Measurements from ENCODE around the gene MYO15B. TPM values are rescaled to one million over a fixed set of nuclear protein-coding genes. Genes with fewer than 3 reads are reported as not detected.

Gene MYO15B
- total and polyA plus RNA-seq, 2 of the 4 experiments (the other 2 are of a cell fraction), result 0.18 to 0.65 TPM

GRCh38 chr17:75624021-75624420 is 36.4 kb downstream of the MYO15B start:
- 74% methylated on average over 4 of the region's 12 CpGs; no CpG with 5 or more reads in 1 of the 2 experiments for WGBS, 2 experiments (ENCODE audit: extremely low coverage in 2 of 2, insufficient read length in 1 of 2)
- Histone ChIP-seq H3K4me3 (ENCODE audit: insufficient read depth, low read depth, low read length) (no peak overlapping the region), H3K23ac (ENCODE audit: low read depth, low read length) (no peak overlapping the region), H3K4ac (ENCODE audit: low read depth, low read length) (no peak overlapping the region), H3K4me1 (ENCODE audit: control insufficient read depth, insufficient read depth, low read length) (peaks cover 5% of the 10 kb centered on the region; the same call in 1 of the 2 replicates), H3K14ac (replicated peaks; ENCODE audit: low read depth, low read length) (no peak overlapping the region), H2BK5ac (ENCODE audit: low read depth, low read length, poor library complexity, severe bottlenecking) (no peak overlapping the region), H3K9ac (ENCODE audit: low read depth, low read length) (no peak overlapping the region), H2AFZ (replicated peaks; ENCODE audit: low read length, poor library complexity) (no peak overlapping the region), H3K27me3 (ENCODE audit: control insufficient read depth, insufficient read depth, low read length) (peaks cover 6% of the 10 kb centered on the region; the same call in 1 of the 2 replicates), H3K36me3 (ENCODE audit: control insufficient read depth, insufficient read depth, low read length) (no peaks in the 10 kb centered on the region; the same call in 1 of the 2 replicates), H3K4me2 (ENCODE audit: low read depth, low read length) (no peak overlapping the region), H3K18ac (ENCODE audit: low read depth, low read length) (no peak overlapping the region), H3K27ac (ENCODE audit: insufficient read depth, low read length) (no peak overlapping the region), H4K91ac (ENCODE audit: insufficient read depth, low read depth, low read length) (no peak overlapping the region), H2BK120ac (ENCODE audit: low read depth, low read length) (no peak overlapping the region), H4K20me1 (ENCODE audit: insufficient read depth, low read length) (no peaks in the 10 kb centered on the region; the same call in 1 of the 2 replicates), H3K9me1 (ENCODE audit: insufficient read depth, low read length) (no peaks in the 10 kb centered on the region), H2BK15ac (ENCODE audit: low read depth, low read length) (no peak overlapping the region), H3K56ac (ENCODE audit: extremely low read depth, insufficient read depth, low read length) (no peak overlapping the region), H2AK9ac (replicated peaks; ENCODE audit: low read depth, low read length, poor library complexity) (no peak overlapping the region), H4K8ac (ENCODE audit: low read depth in 2 of 2, low read length in 2 of 2) (no peak overlapping the region), H2BK20ac (ENCODE audit: low read depth, low read length) (no peak overlapping the region), H2AK5ac (ENCODE audit: low read depth, low read length) (no peak overlapping the region), H3K79me1 (ENCODE audit: low read depth in 1 of 2, low read length in 2 of 2) (no peaks in the 10 kb centered on the region), H4K5ac (ENCODE audit: low read depth, low read length) (no peak overlapping the region), H3K9me3 (ENCODE audit: control insufficient read depth, insufficient read depth, low read length) (no peaks in the 10 kb centered on the region)
- no TSS peak for BruUV-seq (replicated peaks)
- ChIA-PET CTCF (interaction anchor here (0.5 to 1.5 kb wide), 3 partner anchors 9 to 129 kb away, joined by 3 to 5 read pairs (median 4); partner anchors contain the start of gene SMIM5), POLR2A (ENCODE audit: unreplicated experiment) (no interaction called here)
- no peak for ATAC-seq (ENCODE audit: low read depth)
- dilution Hi-C loops (cut with HindIII; ENCODE audit: low sequenced_read_pairs, unreplicated experiment) (no loop called here), in situ Hi-C loops (cut with MboI; ENCODE audit: low sequenced_read_pairs) (no loop called here), intact Hi-C loops (cut with micrococcal nuclease) (no loop called here)
- no peak for TF ChIP-seq MAFK (IDR thresholded peaks at IDR 0.05; ENCODE audit: low read depth, low read length)
- no peak for TF ChIP-seq USF2 (IDR thresholded peaks at IDR 0.05; ENCODE audit: low read depth, low read length)
- no peak for TF ChIP-seq MAZ (IDR thresholded peaks at IDR 0.05; ENCODE audit: borderline replicate concordance, low read depth, low read length)
- TF ChIP-seq SMC3 (IDR thresholded peaks at IDR 0.05; ENCODE audit: low read depth, low read length), result no peak
- no peak for TF ChIP-seq POLR2A (IDR thresholded peaks at IDR 0.05; ENCODE audit: low read depth, low read length)
- no peak for TF ChIP-seq BHLHE40 (IDR thresholded peaks at IDR 0.05; ENCODE audit: low read depth, low read length)
- no peak for TF ChIP-seq CEBPB (IDR thresholded peaks at IDR 0.05; ENCODE audit: low read depth, low read length)
- no peak for TF ChIP-seq RAD21 (IDR thresholded peaks at IDR 0.05; ENCODE audit: low read length)
- TF ChIP-seq CHD1 (IDR thresholded peaks at IDR 0.05; ENCODE audit: low read depth, low read length), result no peak
- TF ChIP-seq, protein P1, sequence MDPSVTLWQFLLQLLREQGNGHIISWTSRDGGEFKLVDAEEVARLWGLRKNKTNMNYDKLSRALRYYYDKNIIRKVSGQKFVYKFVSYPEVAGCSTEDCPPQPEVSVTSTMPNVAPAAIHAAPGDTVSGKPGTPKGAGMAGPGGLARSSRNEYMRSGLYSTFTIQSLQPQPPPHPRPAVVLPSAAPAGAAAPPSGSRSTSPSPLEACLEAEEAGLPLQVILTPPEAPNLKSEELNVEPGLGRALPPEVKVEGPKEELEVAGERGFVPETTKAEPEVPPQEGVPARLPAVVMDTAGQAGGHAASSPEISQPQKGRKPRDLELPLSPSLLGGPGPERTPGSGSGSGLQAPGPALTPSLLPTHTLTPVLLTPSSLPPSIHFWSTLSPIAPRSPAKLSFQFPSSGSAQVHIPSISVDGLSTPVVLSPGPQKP (IDR thresholded peaks at IDR 0.05; ENCODE audit: borderline replicate concordance, low read depth, low read length), result no peak
- no peak for TF ChIP-seq RCOR1 (IDR thresholded peaks at IDR 0.05; ENCODE audit: insufficient replicate concordance, low read length)
- TF ChIP-seq MXI1 (IDR thresholded peaks at IDR 0.05; ENCODE audit: borderline replicate concordance, low read depth, low read length), result no peak
- TF ChIP-seq NFE2L2 (IDR thresholded peaks at IDR 0.05; ENCODE audit: low read depth, low read length), result no peak
- TF ChIP-seq, protein P2, sequence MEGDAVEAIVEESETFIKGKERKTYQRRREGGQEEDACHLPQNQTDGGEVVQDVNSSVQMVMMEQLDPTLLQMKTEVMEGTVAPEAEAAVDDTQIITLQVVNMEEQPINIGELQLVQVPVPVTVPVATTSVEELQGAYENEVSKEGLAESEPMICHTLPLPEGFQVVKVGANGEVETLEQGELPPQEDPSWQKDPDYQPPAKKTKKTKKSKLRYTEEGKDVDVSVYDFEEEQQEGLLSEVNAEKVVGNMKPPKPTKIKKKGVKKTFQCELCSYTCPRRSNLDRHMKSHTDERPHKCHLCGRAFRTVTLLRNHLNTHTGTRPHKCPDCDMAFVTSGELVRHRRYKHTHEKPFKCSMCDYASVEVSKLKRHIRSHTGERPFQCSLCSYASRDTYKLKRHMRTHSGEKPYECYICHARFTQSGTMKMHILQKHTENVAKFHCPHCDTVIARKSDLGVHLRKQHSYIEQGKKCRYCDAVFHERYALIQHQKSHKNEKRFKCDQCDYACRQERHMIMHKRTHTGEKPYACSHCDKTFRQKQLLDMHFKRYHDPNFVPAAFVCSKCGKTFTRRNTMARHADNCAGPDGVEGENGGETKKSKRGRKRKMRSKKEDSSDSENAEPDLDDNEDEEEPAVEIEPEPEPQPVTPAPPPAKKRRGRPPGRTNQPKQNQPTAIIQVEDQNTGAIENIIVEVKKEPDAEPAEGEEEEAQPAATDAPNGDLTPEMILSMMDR (conservative IDR thresholded peaks at IDR 0.05; ENCODE audit: low read depth, low read length), result no peak
- no peak for TF ChIP-seq FOS (IDR thresholded peaks at IDR 0.05; ENCODE audit: low read depth, low read length)
- no peak for TF ChIP-seq RFX5 (IDR thresholded peaks at IDR 0.05; ENCODE audit: low read depth, low read length)
- DNase-seq, result no peak

Measured in IMR-90 (cell line).